ENCODE results near the gene PIGQ. TPM values are rescaled to one million over a fixed set of nuclear protein-coding genes. Genes with fewer than 3 reads are reported as not detected.
A peak's percentile ranks its signal among the peaks of the same experiment; 100 is the strongest.

The PIGQ gene
- total and polyA plus RNA-seq, 2 of the 13 experiments (the other 11 are each of a cell fraction or from before 2014, with no cell fraction given), result 7.7 to 19.7 TPM

- TF ChIP-seq ZKSCAN8 (CRISPR knock-in tag; IDR thresholded peaks at IDR 0.05; ENCODE audit: borderline replicate concordance) (no peak), ZNF768 (CRISPR knock-in tag; IDR thresholded peaks at IDR 0.05) (peak; percentile 37; the same call in 1 of the 2 replicates), TERF1 (CRISPR knock-in tag; IDR thresholded peaks at IDR 0.05) (0 out of 2 replicates have a peak, but pooled peaks have one; percentile 45), SMAD1 (CRISPR knock-in tag; IDR thresholded peaks at IDR 0.05; ENCODE audit: borderline replicate concordance, low read depth) (0 out of 2 replicates have a peak, but pooled peaks have one; percentile 44), MTF1 (CRISPR knock-in tag; IDR thresholded peaks at IDR 0.05) (no peak), FOXP4 (CRISPR knock-in tag; IDR thresholded peaks at IDR 0.05) (no peak), GTF2F1 (IDR thresholded peaks at IDR 0.05; ENCODE audit: low read length) (no peak), MXI1 (IDR thresholded peaks at IDR 0.05; ENCODE audit: borderline replicate concordance, low read depth, low read length) (peak; percentile 11; the same call in 1 of the 3 replicates), CC2D1A (CRISPR knock-in tag; IDR thresholded peaks at IDR 0.05) (no peak), TRIM24 (CRISPR knock-in tag; IDR thresholded peaks at IDR 0.05) (no peak), MYC (CRISPR knock-in tag; IDR thresholded peaks at IDR 0.05; ENCODE audit: borderline replicate concordance) (peak; percentile 13; the same call in 1 of the 2 replicates), ZBTB38 (CRISPR knock-in tag; IDR thresholded peaks at IDR 0.05) (0 out of 2 replicates have a peak, but pooled peaks have one; percentile 15), ZNF703 (CRISPR knock-in tag; IDR thresholded peaks at IDR 0.05; ENCODE audit: borderline replicate concordance) (0 out of 2 replicates have a peak, but pooled peaks have one; percentile 53), ZNF547 (CRISPR knock-in tag; IDR thresholded peaks at IDR 0.05) (no peak), ZNF383 (CRISPR knock-in tag; IDR thresholded peaks at IDR 0.05; ENCODE audit: borderline replicate concordance) (no peak), PHF8 (CRISPR knock-in tag; IDR thresholded peaks at IDR 0.05) (peak; percentile 51; the same call in 1 of the 2 replicates), RXRA (CRISPR knock-in tag; IDR thresholded peaks at IDR 0.05) (peak; percentile 18; the same call in 1 of the 2 replicates), LRRFIP1 (CRISPR knock-in tag; conservative IDR thresholded peaks at IDR 0.05) (no peak), ETS1 (CRISPR knock-in tag; IDR thresholded peaks at IDR 0.05) (no peak), ZNF138 (CRISPR knock-in tag; IDR thresholded peaks at IDR 0.05; ENCODE audit: low read depth) (no peak), ZNF468 (CRISPR knock-in tag; IDR thresholded peaks at IDR 0.05) (0 out of 2 replicates have a peak, but pooled peaks have one; percentile 47)
Observed at GRCh38 chr16:590188-590814, 20.5 kb downstream of the PIGQ start (continued).

Measured in HepG2 (cell line).